Neural cell (in vitro differentiated cells): Measurements from ENCODE around the gene TMC3. TPM values are rescaled to one million over a fixed set of nuclear protein-coding genes. Genes with fewer than 3 reads are reported as not detected.

Source experiments
- H2AFZ ChIP-seq: fragments of 200-600, 300-800 bp; sonication (generic), shearing (Covaris generic); 2 replicates; pipeline ENCODE4 v1.6.0; 2014; ENCODE audit warnings: low read depth, mild to moderate bottlenecking, antibody characterized with exemption, low read length, moderate library complexity
- H3F3A ChIP-seq: fragments of 200-600 bp; shearing (Covaris generic); 2 replicates; pipeline ENCODE4 v1.6.1; 2016; ENCODE audit warnings: mild to moderate bottlenecking, moderate library complexity, mixed read lengths, antibody characterized with exemption, low read length; ENCODE audit not compliant: insufficient read depth, poor library complexity, severe bottlenecking
- H3K27ac ChIP-seq: fragments of 200-600, 300-800 bp; sonication (generic), shearing (Covaris generic); 2 replicates; pipeline ENCODE4 v1.5.1; 2014; ENCODE audit warnings: mild to moderate bottlenecking, low read length, moderate library complexity
- H3K27me3 ChIP-seq: fragments of 300-800, 200-600 bp; sonication (generic), shearing (Covaris generic); 2 replicates; pipeline ENCODE4 v1.6.0; 2014; ENCODE audit warnings: mild to moderate bottlenecking, low read depth, low read length, moderate library complexity; ENCODE audit not compliant: insufficient read depth
- H3K36me3 ChIP-seq: fragments of 300-800, 200-600 bp; sonication (generic), shearing (Covaris generic); 2 replicates; pipeline ENCODE4 v1.5.1; 2014; ENCODE audit warnings: mild to moderate bottlenecking, antibody characterized with exemption, low read length, moderate library complexity; ENCODE audit not compliant: insufficient read depth
- H3K4me2 ChIP-seq: fragments of 300-800, 200-600 bp; sonication (generic), shearing (Covaris generic); 2 replicates; pipeline ENCODE4 v1.6.0; 2014; ENCODE audit warnings: mild to moderate bottlenecking, low read length
- H3K4me3 ChIP-seq: fragments of 300-800, 200-600 bp; sonication (generic), shearing (Covaris generic); 2 replicates; pipeline ENCODE4 v1.5.1; 2014; ENCODE audit warnings: mild to moderate bottlenecking, low read length, moderate library complexity
- H3K79me2 ChIP-seq: fragments of 200-600 bp; shearing (Covaris generic); replicated peaks from 2 replicates; pipeline ENCODE4 v1.6.0; 2014; ENCODE audit warnings: mild to moderate bottlenecking, low read length, moderate library complexity; ENCODE audit not compliant: insufficient read depth
- H3K9ac ChIP-seq: fragments of 300-800, 200-600 bp; sonication (generic), shearing (Covaris generic); 2 replicates; pipeline ENCODE4 v1.6.1; 2016; ENCODE audit warnings: mild to moderate bottlenecking, low read length, mixed read lengths
- H3K9me2 ChIP-seq: fragments of 200-600 bp; shearing (Covaris generic); 2 replicates; pipeline ENCODE4 v1.6.1; 2016; ENCODE audit warnings: mild to moderate bottlenecking, low read length, mixed read lengths; ENCODE audit not compliant: insufficient read depth
- H3K9me3 ChIP-seq: fragments of 200-600, 300-800 bp; sonication (generic), shearing (Covaris generic); 2 replicates; pipeline ENCODE4 v1.6.1; 2016; ENCODE audit warnings: mild to moderate bottlenecking, mixed run types, low read length, moderate library complexity, mixed read lengths
- H4K20me1 ChIP-seq: fragments of 200-600 bp; shearing (Covaris generic); 2 replicates; pipeline ENCODE4 v1.6.1; 2016; ENCODE audit warnings: mild to moderate bottlenecking, mixed run types; ENCODE audit not compliant: insufficient read depth
- EP300 ChIP-seq: fragments of 450-650 bp; conservative IDR thresholded peaks from 2 replicates; pipeline ENCODE4 v1.6.1; 2014; ENCODE audit warnings: antibody characterized with exemption, mild to moderate bottlenecking, moderate library complexity; ENCODE audit not compliant: poor library complexity, severe bottlenecking
- EZH2 ChIP-seq: fragments of 200-600, 300-800 bp; shearing (Covaris generic), sonication (generic); IDR thresholded peaks from 2 replicates; pipeline ENCODE4 v1.6.1; 2014; ENCODE audit warnings: antibody characterized with exemption, low read length, borderline replicate concordance, mild to moderate bottlenecking; ENCODE audit not compliant: insufficient read depth, poor library complexity, severe bottlenecking
- MXI1 ChIP-seq: fragments of 450-650 bp; conservative IDR thresholded peaks from 2 replicates; pipeline ENCODE4 v1.6.1; 2014; ENCODE audit warnings: antibody characterized with exemption, mild to moderate bottlenecking; ENCODE audit not compliant: poor library complexity, severe bottlenecking
- POLR2AphosphoS5 ChIP-seq: IDR thresholded peaks from 2 replicates; pipeline ENCODE4 v1.6.1; 2012
- RAD21 ChIP-seq: fragments of 450-650 bp; conservative IDR thresholded peaks from 2 replicates; pipeline ENCODE4 v1.6.1; 2014; ENCODE audit warnings: antibody characterized with exemption, mild to moderate bottlenecking, moderate library complexity
- SMC3 ChIP-seq: fragments of 450-650 bp; conservative IDR thresholded peaks from 2 replicates; pipeline ENCODE4 v1.6.1; 2014; ENCODE audit warnings: antibody characterized with exemption, mild to moderate bottlenecking, moderate library complexity; ENCODE audit not compliant: poor library complexity
- TAF1 ChIP-seq: IDR thresholded peaks from 2 replicates; pipeline ENCODE4 v1.6.1; 2012; ENCODE audit warnings: low read depth
- polyA plus RNA-seq: library from polyadenylated mRNA; depleted of rRNA; stranded (reverse); fragments of >200 nt; gene quantifications from 2 replicates; pipeline ENCODE4 v1.2.3, GENCODE V29; 2014
- TF ChIP-seq, protein P1 (sequence below): IDR thresholded peaks from 2 replicates; pipeline ENCODE4 v1.6.1; 2012; ENCODE audit warnings: borderline replicate concordance
- TF ChIP-seq, protein P2 (sequence below): fragments of 450-650 bp; IDR thresholded peaks from 2 replicates; pipeline ENCODE4 v1.5.1; 2014; ENCODE audit warnings: antibody characterized with exemption, mild to moderate bottlenecking, moderate library complexity; ENCODE audit not compliant: poor library complexity, severe bottlenecking

Gene TMC3
- polyA plus RNA-seq, 1 donor from 2014 or later, result not detected

GRCh38 chr15:81310480-81310879 is 63.5 kb downstream of the TMC3 start:
- H3K27me3 ChIP-seq, result no peaks in the 10 kb centered on the region
- no peak overlapping the region for H3K4me3 ChIP-seq
- H3K9me3 ChIP-seq, result no peaks in the 10 kb centered on the region
- no peaks in the 10 kb centered on the region for H3K36me3 ChIP-seq
- no peak overlapping the region for H3K27ac ChIP-seq
- no peak overlapping the region for H3K4me2 ChIP-seq
- H3K9ac ChIP-seq, result no peak overlapping the region
- no peak overlapping the region for H2AFZ ChIP-seq
- no peak for TF ChIP-seq POLR2AphosphoS5
- TF ChIP-seq EZH2, result no peak
- no peak for TF ChIP-seq TAF1
- TF ChIP-seq, protein P1, sequence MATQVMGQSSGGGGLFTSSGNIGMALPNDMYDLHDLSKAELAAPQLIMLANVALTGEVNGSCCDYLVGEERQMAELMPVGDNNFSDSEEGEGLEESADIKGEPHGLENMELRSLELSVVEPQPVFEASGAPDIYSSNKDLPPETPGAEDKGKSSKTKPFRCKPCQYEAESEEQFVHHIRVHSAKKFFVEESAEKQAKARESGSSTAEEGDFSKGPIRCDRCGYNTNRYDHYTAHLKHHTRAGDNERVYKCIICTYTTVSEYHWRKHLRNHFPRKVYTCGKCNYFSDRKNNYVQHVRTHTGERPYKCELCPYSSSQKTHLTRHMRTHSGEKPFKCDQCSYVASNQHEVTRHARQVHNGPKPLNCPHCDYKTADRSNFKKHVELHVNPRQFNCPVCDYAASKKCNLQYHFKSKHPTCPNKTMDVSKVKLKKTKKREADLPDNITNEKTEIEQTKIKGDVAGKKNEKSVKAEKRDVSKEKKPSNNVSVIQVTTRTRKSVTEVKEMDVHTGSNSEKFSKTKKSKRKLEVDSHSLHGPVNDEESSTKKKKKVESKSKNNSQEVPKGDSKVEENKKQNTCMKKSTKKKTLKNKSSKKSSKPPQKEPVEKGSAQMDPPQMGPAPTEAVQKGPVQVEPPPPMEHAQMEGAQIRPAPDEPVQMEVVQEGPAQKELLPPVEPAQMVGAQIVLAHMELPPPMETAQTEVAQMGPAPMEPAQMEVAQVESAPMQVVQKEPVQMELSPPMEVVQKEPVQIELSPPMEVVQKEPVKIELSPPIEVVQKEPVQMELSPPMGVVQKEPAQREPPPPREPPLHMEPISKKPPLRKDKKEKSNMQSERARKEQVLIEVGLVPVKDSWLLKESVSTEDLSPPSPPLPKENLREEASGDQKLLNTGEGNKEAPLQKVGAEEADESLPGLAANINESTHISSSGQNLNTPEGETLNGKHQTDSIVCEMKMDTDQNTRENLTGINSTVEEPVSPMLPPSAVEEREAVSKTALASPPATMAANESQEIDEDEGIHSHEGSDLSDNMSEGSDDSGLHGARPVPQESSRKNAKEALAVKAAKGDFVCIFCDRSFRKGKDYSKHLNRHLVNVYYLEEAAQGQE, result no peak
- TF ChIP-seq EP300, result no peak
- TF ChIP-seq MXI1, result no peak
- no peak for TF ChIP-seq SMC3
- TF ChIP-seq RAD21, result no peak
- TF ChIP-seq, protein P2, sequence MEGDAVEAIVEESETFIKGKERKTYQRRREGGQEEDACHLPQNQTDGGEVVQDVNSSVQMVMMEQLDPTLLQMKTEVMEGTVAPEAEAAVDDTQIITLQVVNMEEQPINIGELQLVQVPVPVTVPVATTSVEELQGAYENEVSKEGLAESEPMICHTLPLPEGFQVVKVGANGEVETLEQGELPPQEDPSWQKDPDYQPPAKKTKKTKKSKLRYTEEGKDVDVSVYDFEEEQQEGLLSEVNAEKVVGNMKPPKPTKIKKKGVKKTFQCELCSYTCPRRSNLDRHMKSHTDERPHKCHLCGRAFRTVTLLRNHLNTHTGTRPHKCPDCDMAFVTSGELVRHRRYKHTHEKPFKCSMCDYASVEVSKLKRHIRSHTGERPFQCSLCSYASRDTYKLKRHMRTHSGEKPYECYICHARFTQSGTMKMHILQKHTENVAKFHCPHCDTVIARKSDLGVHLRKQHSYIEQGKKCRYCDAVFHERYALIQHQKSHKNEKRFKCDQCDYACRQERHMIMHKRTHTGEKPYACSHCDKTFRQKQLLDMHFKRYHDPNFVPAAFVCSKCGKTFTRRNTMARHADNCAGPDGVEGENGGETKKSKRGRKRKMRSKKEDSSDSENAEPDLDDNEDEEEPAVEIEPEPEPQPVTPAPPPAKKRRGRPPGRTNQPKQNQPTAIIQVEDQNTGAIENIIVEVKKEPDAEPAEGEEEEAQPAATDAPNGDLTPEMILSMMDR, result no peak
- H3K79me2 ChIP-seq, result no peaks in the 10 kb centered on the region
- H4K20me1 ChIP-seq, result no peaks in the 10 kb centered on the region
- no peaks in the 10 kb centered on the region for H3F3A ChIP-seq
- no peaks in the 10 kb centered on the region for H3K9me2 ChIP-seq

- no peaks in the 10 kb centered on the region for H3K9me2 ChIP-seq
- no peaks in the 10 kb centered on the region for H3K36me3 ChIP-seq
- H3K27ac ChIP-seq, result no peak overlapping the region
- no peak for TF ChIP-seq EZH2
- no peak for TF ChIP-seq EP300
- no peak for TF ChIP-seq SMC3
- TF ChIP-seq, protein P2, result no peak
- no peak for TF ChIP-seq MXI1
- TF ChIP-seq, protein P1, result no peak
- no peak for TF ChIP-seq TAF1
- no peak for TF ChIP-seq RAD21
- TF ChIP-seq POLR2AphosphoS5, result no peak
- no peak overlapping the region for H3K4me2 ChIP-seq
- H2AFZ ChIP-seq, result no peak overlapping the region
- H3K27me3 ChIP-seq, result no peaks in the 10 kb centered on the region
- H3K79me2 ChIP-seq, result no peaks in the 10 kb centered on the region
- H3K4me3 ChIP-seq, result no peak overlapping the region
- H3F3A ChIP-seq, result no peaks in the 10 kb centered on the region
- H3K9me3 ChIP-seq, result no peaks in the 10 kb centered on the region
- H3K9ac ChIP-seq, result no peak overlapping the region
- no peaks in the 10 kb centered on the region for H4K20me1 ChIP-seq
These were observed 64.2 kb downstream of the TMC3 start for GRCh38 chr15:81309647-81310450.
